Stimulated activated CD4-positive, alpha-beta T cell treated with anti-CD3 and anti-CD28 coated beads, Interleukin-1b, Interleukin-23, amount 100 ng/mL, for 48 hours (primary cell): ENCODE measurements around the gene NFIA.

ENCODE experiments used
- DNase-seq: peaks from one replicate; pipeline ENCODE4 v3.0.0-alpha.2; 2020

The NFIA gene

DNA sequence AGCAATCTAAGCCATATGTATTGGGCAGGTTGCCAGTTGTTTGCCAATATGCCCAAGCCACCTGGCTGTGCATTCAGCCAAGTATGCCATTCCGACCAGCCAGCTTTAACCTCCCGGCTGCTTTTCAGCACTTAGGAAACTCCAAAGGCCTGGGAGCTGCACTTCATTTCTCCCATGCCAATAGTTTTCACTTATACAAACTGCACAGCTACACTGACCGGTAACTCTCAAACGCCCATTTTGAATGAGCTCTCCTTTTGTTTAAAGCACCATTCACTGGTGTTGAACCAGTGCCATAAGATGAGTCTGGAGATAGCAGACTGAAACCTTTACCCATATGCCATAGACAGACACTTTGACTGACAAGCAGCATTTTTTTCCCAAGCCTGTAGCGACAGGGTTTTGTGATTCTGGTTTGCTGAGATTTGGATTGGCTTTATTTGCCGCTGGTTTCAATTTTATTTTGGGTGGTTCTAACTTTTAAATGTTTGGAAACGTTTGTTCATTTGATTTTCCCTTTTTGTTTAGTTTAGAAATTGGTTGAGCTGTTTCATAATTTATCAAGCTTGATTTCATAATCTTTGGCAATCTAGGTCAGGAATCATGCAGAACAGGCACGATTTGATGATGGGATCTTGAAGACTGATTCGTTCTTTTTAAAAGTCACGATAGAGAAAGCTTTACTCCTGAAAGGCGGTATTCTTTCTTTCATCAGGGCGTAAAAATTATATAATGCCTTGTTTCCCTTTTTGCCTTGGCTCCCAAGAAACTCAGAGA lies 144.6 kb downstream of the NFIA start:
- DNase-seq: no peak

DNA sequence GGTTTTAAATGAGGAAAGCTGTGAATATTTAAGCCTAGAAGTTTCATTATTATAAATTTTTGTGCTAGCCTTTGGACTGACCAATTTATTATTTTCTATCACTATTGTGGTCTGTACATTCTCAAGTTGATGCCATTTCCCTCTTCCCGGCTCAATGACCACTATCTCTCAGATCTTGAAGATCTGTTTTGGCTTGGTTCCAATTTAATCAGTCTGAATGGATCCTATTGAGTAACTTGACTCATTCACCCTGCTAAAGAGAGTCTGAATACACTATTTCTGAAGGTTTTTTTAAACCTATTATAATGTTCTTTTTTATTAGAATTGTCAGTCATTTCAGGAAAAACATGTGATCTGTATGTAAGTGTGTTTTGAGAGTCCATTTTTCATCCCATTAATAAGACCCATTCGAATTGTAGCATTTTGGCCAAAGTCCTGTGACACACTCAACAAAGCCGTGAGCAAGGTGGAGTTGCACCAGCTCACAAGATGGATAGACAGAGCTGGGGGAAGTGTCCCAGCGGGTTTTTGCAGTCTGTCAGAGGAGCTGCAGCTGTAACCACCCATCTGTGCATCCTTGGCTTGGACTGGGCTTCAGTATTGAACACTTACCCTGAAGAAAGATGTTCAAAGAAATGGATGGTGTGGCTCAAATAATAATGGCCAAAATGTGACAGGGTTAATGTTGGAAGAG lies 145.6 kb downstream of the NFIA start:
- DNase-seq: no peak

DNA sequence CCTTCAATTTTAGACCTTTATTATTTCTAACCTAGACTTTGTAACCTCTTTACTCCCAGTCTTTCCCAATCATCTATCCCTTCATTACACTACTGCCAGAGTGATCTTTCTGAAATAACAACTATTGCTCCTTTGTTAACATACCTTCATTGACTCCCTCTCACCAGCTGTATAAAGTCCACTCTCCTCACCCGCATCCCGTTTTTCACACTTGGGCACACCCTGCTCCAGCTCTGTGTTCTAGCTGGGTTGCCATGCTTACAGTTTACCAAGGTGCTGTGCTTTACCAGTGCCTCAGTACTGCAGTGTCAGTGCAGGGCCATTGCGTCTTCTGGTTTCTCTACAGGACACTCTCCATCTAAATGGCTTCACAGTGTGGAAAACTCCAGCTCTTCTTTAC lies 148.2 kb downstream of the NFIA start:
- DNase-seq: no peak

DNA sequence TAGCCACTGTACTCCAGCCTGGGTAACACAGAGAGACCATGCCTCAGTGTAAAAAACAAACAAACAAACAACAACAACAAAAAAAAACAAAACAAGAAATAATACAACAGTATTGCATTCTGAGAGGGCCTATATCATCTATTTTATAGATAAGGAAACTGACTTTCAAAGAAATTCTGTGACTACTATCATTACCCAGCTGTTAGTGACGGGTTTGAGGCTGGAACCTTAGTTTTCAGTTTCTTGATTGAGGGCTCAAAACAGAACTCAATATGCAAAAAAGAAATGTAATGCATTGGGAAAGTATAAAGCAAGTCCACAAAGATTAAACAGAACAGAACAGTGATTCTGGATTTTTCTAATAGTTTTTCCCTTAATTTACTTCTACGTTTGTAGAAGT lies 149.4 kb downstream of the NFIA start:
- DNase-seq: no peak

DNA sequence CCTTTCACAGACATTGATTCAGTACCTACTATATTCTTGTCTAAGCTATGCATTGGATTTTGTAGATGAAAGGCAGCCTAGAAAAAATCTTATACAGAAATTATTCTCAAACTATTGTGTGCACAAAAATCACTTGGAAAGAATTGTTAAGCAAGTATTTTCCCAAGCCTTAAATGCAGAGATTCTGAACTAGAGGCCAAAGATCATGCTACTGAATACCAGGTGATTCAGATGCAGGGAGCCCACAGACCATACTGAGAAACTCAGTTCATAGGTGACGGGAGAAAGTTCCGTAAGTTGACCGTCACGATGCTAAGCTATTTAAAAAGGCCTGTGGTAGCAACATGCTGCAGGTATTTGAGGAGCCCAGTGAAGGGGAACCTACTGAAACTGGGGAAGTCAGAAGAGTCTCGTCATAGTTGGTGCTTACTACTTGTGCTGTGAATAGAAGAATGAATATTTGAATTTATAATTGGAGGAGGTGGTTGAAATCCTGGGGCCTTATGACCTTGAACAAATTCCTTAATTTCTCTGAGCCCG lies 150.8 kb downstream of the NFIA start:
- no peak for DNase-seq

DNA sequence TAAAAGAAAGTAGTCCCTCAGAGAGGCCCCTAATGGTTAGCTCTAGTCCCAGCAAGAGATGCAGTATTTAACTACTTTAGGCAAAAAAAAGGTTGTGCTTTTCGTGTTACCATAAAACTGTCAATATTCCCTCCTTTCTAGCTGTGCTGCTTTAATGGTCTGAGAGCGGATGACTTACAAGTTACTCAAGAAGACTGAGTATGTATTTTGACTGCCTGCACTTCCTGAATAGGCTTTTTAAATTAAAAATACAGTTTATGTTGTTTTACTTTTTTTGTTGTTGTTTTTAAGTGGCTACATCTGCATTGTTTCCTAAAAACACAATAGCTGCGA lies 152.2 kb downstream of the NFIA start:
- no peak for DNase-seq

DNA sequence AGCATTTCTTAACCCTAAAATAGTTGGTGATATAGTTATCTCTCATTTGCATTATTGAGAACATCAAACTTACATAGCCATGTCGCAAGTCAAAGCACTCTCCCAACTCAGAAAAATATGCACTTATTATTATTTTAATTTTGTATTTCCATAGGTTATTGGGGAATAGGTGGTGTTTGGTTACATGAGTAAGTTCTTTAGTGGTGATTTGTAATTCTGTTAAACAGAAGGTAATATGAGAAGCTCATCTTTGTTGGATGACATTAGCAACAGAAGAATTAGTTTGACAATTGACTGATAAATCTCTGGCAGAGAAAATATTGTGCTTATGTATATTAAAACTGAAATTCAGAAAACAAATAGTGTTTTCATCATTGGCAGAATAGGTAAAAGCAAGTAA lies 154.8 kb downstream of the NFIA start:
- no peak for DNase-seq

DNA sequence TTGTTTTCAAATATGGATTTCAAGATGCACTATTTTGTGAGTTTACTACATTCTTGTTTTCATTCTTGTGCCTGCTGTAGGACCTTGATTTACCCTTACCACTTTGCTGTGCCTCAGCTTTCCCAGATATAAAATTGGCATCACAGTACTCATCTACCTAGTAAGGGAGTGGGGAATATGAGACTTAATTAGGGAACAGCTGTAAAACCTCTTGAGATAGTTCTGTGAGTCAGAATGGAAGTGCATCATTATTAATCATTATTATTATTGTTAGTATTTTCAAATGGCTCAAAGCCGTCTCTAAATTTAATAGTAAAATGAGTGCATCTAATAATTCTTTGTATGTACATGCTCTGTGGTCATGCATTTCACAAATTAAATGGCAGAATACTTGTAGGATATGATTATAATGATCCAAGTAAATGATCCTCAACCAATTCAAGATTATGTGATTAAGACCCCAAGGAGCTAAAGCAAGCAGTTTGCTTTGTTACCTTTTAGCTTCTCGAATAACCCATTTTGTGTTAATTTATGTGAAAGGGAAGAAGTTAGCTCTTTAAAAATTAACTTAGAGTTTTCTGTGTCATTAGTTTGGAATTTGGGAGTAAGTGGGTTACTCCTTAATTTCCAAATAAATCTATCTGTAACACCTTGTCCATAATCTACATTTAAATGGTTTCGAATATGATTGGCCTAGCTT lies 155.4 kb downstream of the NFIA start:
- no peak for DNase-seq

DNA sequence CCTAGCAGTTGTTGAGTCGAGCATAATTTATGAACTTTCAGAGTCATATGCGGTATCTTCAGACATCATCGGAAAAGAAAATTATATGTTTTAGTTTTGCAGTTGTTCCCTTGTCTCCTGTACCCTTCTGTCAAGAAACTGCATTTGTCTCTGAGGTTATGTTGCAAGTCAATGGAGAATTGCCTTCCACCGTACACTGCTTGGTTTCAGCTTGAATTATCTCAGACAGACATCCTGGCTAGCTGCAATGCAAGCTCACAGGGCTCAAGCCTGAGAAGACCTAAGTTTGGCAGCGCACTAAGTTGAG lies 156.0 kb downstream of the NFIA start:
- DNase-seq: no peak

DNA sequence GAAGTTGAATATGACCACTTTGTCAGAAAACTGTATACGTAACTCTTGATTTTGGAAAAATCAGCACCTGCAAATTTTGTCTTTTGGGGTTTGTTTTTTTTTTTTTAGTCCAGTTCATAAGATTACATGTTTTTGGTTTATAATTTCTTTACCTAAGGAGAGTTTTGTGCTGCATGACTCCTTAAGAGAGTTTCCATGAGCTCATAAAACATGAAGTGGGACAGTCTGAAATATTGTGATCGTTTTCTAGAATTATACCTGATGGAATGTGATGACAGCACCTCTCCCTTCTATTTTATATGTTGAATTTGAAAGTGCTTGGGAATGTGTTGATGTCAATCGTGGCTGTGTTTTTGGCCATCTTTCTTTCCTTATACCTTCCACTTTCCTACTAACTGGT lies 158.5 kb downstream of the NFIA start:
- DNase-seq: no peak

DNA sequence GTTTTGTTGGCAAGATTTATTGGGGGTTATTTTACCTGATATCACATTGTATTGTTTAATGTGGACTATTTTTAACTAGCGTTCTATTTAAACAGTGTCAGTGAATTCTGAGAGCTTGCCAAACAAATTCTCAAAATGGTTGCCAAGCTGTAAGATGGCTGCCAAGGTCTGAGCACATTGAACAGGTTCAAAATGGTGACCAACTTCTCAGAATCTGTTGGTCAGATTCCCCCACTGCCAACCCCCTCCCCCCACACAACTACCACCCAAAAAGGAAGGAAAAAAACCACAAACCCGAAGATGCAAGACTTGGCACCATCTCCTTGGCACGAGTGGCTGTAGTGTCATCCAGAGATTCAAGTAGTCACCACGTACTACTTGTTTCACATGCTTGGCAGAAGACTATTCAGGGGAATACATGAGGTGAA lies 159.1 kb downstream of the NFIA start:
- DNase-seq: no peak

DNA sequence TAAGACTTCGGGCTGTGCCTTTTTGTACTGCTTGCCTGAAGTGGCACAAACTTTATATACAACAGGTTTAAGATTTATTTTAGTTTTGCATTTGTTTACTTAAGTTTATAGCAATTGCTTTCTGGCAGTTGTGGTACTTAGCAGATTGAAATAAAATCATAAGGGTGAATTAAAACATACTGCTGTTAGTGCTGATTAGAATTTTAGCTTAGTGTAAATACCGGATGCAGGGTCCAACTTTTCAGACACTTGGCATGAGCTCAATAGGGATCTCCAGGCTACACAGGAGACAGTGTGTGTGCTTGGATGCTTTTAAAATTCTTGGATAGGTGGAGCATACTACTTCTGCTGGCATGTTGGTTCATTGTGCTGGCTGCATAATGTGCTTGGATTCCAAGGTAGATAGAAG lies 159.6 kb downstream of the NFIA start:
- DNase-seq: no peak

DNA sequence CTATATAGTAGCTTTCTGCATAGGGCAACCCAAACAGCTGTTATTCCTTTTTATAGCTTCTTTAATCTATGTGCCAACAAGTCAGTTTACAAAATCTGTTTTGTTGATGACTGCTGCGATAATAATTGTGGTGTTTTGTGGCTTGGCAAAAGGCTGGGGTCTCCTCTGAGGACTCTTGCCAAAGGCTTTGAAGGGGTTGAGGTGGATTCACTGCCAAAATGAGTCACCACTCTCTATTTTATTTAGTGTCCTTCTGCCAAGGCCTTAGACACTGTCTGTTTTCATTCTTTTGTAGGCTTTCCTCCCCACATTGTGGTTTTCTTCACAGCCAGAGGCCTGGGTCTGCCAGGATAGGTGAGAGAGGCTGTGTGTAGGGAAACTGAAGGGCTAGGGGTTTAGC lies 161.8 kb downstream of the NFIA start:
- no peak for DNase-seq

DNA sequence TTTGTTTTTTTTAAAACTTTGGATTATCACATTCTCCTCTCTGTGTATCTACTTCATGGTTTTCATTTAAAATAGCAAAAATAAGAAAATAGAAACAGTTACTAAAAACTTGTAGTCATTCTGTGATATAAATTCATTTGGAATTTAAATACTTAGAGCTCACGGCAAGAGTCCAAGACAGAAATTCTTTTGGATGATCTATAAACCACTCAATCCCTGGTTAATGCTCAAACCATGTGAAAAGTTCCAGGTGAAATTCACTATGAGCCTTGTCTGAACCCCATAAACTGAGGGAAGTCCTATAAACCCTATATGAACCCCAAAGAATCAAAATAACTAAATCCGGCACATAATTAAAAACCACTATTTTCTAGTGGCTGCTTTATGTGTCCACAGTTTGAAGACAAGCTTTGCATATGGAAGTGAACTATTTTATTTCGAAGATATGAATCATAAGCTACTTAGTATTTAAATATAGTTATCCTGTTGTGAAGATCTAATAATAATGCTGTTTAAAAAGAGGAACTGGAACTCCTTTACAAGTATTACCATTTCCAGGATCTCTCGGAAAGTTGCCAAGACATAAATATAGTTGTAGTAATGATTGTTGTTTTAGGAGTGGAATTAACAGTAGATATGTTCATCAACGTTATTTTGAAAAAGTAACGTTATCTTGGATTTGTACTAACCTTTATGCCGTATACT lies 163.5 kb downstream of the NFIA start:
- DNase-seq: no peak

DNA sequence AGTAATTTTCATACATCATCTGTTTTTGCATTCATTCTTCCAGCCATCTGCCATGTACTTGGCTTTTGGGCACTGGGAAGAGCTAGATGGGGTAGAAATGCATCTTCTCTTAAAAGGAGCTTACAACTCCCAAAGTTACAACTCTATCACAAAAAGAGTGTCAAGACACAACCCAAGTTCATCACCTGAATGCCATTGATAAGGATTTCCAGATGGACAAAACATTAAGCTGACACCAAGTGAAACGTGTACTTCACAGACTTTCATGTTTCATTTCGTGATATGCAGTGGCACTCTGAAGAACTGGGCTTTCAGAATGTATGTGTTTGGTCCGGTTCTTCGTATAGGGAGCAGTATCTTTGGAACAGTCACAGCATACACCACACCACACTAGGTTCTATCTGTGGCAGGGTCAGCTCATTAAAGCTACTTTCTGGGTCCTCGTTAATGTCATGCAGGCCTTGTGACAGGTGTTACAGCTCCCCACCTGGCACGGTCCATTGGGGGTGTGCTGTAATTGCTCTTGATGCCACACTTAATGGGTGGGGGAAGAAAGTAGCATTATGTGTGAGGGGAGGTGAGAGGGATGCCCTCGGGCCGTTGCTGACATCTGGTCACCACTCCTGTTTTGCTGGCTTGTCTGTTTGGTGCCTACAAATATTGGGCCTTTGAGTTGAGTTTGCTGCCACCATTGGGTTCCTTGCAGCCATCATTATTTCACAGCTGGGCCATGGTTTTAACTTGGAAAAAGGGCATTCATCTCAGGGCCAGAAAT lies 164.9 kb downstream of the NFIA start:
- no peak for DNase-seq

DNA sequence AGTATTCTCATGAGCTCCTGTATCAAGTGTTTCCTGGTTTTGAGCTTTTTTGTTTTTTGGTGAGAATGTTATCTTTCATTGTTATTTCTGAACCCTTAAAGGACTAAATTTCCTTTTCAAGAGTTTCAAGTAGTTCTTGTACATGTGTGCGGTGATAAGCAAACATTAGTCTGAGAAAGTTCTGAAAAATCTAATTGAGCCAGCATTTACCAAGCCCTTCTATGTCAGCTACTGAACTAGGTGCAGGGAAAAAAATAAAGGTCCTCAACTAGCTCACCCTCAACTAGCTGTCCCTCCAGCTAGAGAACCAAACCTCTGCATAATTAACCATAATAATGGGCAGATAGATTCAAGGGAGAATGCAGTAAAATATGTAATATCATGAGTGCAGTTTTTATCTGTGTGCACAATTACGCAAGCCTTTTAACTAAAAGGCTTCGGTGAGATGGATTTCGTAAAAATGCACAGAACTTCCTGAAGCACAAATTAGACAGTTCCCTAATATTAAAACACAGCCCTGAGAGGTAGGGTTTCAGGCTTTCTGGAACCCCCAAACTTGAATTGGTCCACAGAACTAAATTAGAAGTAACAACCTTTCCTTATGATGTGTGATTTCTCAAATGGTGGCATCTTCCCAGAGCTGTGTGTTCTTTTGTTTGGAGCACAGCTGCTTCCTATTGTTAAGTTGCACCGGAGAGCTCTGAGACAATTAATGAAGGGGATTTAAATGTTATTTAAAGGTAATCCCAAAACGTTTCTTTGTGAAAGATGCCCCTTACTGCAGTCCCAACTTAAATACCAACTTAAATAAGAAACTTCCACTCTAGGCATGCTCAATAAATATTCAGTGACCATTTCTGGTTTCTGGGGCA lies 165.8 kb downstream of the NFIA start:
- no peak for DNase-seq

DNA sequence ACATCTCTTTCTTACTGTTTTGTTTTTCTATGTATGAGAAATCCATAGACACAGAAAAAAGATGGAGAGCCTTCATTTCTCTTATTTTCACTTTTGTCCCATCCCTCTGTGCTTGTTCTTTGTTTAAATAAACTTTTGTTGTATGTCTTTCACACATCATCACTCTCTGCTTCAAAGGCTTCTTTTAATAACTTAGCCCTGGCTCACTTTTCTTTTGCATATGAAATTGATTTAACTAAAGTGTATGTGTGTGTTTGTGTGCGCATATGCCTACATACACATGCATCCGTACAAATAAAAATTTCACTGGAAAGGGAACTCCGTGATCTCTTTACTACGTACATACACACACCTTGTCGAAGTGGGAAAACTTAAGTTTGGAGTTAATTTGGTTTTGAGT lies 168.6 kb downstream of the NFIA start:
- DNase-seq: no peak

DNA sequence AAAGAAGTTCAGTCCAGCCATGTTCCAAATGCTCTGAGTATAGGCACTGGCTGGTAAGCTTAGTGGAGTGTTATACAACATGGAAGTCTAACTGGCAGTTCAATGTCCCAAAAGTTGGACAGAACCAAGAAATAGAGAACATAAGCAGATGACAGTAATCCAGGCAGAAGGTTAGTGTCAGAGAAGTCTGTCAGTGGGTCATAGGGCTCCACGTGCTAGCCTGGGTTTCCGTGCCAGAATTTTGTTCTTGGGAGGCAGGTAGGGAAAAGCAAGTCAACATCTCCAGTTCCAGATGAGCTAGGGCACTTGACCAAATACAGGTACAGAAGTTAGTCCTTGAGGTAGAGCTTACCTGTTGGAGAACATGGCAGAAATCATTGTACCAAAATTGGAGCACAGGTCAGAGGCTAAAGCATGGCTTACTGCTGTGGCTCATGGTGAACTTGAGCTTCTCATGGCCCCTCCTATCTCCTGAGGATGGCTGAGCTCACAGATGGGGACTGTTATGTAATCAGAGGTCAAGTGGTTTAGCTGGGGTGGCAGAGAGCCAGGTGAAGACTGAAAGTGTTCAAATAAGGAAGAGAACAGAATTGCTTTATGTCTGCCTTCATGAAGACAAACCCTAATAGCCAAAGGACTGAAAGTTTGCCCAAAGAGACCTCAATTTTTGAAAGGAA lies 170.8 kb downstream of the NFIA start:
- no peak for DNase-seq

DNA sequence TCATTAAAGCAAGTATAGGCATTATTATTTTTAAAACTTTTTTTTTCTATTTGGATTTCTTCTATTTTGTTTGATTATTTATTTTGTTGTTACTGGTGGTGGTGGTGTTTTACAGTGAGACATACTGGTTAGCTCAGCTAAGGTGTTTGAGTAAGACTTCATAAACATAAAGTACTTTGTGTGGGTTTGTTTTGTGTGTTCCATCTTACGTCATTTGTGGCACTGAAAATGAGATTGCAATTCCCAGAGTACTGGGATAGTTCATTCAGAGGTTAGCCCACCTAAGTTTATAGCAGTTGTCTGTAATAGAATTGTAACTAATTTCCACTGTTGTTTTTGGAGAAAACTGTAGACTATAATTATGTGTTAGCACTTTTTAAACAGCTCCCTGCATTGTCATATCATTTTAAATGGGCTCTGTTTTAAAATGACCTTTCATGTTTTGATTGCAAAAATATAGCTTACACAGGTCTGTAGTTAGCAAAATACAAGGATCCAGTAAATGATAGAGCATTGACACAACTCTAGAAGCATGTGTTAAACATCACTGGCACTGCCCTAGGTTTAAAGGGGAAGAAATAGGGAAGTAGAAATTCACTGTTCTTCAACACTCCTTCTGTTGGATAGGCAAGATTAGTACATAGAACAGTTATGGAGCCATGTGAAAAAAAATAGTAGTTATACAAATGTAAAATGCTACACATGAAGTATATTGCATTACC lies 171.7 kb downstream of the NFIA start:
- no peak for DNase-seq

DNA sequence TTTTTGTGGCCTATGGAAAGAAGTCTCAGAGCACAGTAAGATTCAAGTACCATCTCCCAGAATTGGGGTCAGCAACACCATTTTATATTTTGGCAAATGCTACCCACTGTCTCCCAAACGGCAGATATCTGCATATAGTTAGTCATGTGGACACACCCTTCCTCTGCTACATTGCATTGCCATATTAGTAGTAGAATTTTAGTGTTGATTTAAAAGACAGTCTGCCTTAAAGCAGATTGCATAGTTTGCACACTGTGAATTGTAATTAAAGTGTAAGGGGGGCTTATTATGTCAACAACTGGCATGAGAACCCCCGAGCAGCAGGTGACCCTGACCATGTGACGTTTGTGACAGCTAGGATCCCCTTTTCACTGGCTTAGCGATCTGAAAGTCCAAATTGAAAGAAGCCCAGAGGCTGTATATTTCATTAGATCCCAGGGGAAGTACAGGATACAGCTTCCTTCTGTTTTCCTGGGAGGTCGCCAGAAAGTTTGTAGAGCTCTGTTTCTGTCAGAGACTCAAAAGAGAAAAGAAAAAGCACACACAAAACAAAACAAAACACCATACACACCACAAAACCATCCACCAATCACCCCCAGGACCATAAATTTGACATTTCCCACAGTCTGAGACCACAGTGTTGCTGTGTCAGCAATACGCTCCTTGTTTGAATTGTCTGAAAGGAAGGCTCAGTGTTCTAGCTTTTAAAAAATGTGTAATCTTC lies 172.4 kb downstream of the NFIA start:
- DNase-seq: no peak
